HFFc6 (cell line): ENCODE measurements around the gene NIFK. TPM values are rescaled to one million over a fixed set of nuclear protein-coding genes. Genes with fewer than 3 reads are reported as not detected.
"Not testable (repeated sequence)": the region's sequence is repeated elsewhere in the genome, so short reads cannot be mapped to it uniquely, and the experiment has no call there.

ENCODE experiments used
- DNase-seq: peaks from one replicate; pipeline ENCODE4 v3.0.0-alpha.2; 2018
- H3K27ac Mint-ChIP-seq: 2 replicates; pipeline ENCODE4 v1.8.0; 2020; ENCODE audit warnings: mild to moderate bottlenecking, mixed read lengths
- H3K27me3 Mint-ChIP-seq: 2 replicates; pipeline ENCODE4 v1.8.0; 2021; ENCODE audit warnings: mild to moderate bottlenecking, moderate library complexity, mixed read lengths; ENCODE audit not compliant: insufficient read depth
- H3K36me3 Mint-ChIP-seq: 2 replicates; pipeline ENCODE4 v1.8.0; 2021; ENCODE audit warnings: low read depth, mixed read lengths
- H3K4me1 Mint-ChIP-seq: 2 replicates; pipeline ENCODE4 v1.8.0; 2020; ENCODE audit warnings: low read depth, mixed read lengths
- H3K4me3 Mint-ChIP-seq: 2 replicates; pipeline ENCODE4 v1.8.0; 2020; ENCODE audit warnings: mild to moderate bottlenecking, moderate library complexity, mixed read lengths
- H3K9me3 Mint-ChIP-seq: 2 replicates; pipeline ENCODE4 v1.8.0; 2020; ENCODE audit warnings: mild to moderate bottlenecking, mixed read lengths
- total RNA-seq, 6 experiments: library from RNA; stranded (reverse); fragmentation: NEBNext Ultra II Directional; extraction: Animal tissue kit (Norgen Biotek cat#: 25700); gene quantifications; 2 replicates in 1 of 6; 3 replicates in 5 of 6; pipeline ENCODE4 v1.2.3, GENCODE V29; 2021
- TF ChIP-seq, protein P1 (sequence below): fragments of 200-600 bp; sonication (generic); IDR thresholded peaks from 2 replicates; pipeline ENCODE4 v1.5.0; 2021; ENCODE audit warnings: antibody characterized with exemption, mild to moderate bottlenecking

NIFK gene
- total RNA-seq, 6 experiments from 2014 or later = 67.2 to 82.4 (median 73.3) TPM

DNA sequence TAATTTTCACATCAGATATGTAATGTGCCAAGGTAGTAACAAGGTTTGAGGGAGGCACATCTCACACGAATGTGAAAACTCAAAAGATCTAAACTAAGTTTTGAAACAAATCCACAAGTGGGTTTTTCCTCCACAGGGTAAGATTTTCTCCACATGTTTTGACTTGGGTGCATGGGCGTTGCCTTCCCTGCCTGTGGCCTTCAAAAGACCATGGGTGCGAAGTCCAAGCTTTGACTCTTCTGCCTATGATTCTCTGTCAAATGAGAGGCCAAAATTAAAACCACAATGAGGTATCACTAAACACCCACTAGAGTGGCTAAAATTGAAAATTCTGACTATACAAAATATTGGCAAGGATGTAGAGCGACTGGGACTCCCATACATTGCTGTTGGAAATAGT, 30.7 kb downstream of the NIFK start:
- H3K4me3 Mint-ChIP-seq = no peak overlapping the region
- DNase-seq = no peak
- H3K9me3 Mint-ChIP-seq = no peaks in the 10 kb centered on the region
- H3K27ac Mint-ChIP-seq = no peak overlapping the region
- peaks cover 36% of the 10 kb centered on the region for H3K4me1 Mint-ChIP-seq
- no peaks in the 10 kb centered on the region for H3K36me3 Mint-ChIP-seq
- TF ChIP-seq, protein P1, sequence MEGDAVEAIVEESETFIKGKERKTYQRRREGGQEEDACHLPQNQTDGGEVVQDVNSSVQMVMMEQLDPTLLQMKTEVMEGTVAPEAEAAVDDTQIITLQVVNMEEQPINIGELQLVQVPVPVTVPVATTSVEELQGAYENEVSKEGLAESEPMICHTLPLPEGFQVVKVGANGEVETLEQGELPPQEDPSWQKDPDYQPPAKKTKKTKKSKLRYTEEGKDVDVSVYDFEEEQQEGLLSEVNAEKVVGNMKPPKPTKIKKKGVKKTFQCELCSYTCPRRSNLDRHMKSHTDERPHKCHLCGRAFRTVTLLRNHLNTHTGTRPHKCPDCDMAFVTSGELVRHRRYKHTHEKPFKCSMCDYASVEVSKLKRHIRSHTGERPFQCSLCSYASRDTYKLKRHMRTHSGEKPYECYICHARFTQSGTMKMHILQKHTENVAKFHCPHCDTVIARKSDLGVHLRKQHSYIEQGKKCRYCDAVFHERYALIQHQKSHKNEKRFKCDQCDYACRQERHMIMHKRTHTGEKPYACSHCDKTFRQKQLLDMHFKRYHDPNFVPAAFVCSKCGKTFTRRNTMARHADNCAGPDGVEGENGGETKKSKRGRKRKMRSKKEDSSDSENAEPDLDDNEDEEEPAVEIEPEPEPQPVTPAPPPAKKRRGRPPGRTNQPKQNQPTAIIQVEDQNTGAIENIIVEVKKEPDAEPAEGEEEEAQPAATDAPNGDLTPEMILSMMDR = no peak
- H3K27me3 Mint-ChIP-seq = peaks cover 4% of the 10 kb centered on the region

DNA sequence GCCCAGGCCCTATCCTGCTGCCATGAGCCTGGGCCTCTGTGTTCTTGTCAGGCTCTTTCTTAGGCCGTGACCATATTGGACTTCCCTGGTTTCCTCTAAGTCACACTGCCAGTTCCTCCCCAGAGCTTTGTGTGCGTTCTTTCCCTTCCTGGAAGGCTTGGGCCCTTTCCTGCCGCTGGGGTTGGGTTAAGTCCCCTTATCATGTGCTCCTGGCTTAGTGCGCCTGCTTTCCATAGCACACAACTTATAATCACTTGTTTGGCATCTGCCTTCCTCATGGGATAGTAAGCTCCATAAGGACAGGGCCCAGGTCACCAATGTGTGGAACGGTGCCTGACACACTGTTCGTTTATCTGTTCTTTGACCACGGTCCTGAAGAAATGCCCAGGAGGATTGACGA, 31.3 kb downstream of the NIFK start:
- DNase-seq = no peak
- no peaks in the 10 kb centered on the region for H3K9me3 Mint-ChIP-seq
- no peak overlapping the region for H3K4me3 Mint-ChIP-seq
- peaks cover 4% of the 10 kb centered on the region for H3K27me3 Mint-ChIP-seq
- TF ChIP-seq, protein P1 = no peak
- H3K4me1 Mint-ChIP-seq = peaks cover 30% of the 10 kb centered on the region
- no peak overlapping the region for H3K27ac Mint-ChIP-seq
- H3K36me3 Mint-ChIP-seq = no peaks in the 10 kb centered on the region

DNA sequence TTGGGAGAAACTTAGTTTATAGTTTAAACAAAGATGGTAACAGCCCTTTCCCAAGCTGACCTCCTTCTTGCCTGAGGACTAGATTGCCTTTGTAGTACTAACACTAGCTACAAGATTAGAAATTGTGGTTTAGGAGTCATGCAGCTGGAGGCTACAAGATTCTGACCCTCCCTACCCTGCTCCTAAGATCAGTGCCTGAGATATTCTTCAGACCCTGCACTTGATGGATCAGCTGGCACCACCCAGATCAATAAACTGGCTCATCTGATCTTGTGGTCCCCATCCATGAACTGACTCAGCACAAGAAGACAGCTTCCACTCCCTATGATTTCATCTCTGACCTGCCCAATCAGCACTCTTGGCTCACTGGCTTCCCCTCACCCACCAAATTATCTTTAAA, 34.9 kb downstream of the NIFK start:
- not testable (repeated sequence) for H3K36me3 Mint-ChIP-seq, H3K27me3 Mint-ChIP-seq, H3K9me3 Mint-ChIP-seq, DNase-seq, H3K27ac Mint-ChIP-seq, H3K4me3 Mint-ChIP-seq
- H3K4me1 Mint-ChIP-seq = peaks cover 44% of the 10 kb centered on the region

DNA sequence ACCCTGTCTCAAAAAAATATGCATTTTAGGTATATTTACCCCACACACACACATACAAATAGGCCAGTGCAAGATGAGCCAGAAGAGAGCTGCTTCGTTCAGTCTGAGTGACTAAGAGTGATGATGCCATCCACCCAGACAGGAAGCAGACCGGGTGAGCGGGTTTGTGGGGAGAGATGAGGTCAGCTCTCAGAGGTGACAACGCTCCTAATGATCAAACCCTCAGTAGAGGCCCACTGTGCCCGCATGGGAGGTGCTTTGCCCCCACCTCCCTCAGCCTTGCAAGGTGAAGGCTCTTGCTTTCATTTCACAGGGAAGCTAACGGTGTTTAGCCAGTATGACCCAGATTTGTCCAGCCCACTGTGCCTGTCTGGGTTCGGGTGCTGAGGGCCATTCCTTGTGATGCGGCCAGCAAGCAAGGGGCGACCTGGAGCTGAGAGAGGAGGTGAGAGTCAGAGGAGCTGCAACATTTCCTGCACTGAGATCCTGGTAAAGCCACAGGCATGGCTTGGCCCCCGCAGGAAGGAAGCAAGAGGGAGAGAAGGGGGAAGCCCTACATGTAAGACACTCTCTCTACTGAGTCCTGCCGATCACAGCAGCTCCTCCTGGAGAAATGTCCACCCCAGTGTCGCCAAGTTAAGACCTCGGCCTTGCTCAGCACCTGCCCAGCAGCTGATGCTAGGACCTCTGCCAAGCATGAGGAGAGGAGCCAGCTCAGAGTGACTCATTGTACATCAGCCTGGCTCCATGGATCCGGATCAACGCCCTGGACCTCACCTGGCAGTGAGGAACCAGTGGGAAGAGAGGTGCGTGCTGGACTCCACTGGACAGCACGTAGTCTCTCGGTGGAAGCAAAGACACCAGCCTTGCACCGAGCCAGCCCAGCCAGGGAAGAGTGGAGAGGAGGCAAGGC, 37.0 kb downstream of the NIFK start:
- Mint-ChIP-seq H3K4me1 (peaks cover 49% of the 10 kb centered on the region), H3K9me3 (no peaks in the 10 kb centered on the region), H3K27me3 (no peaks in the 10 kb centered on the region; the same call in 1 of the 2 replicates), H3K36me3 (no peaks in the 10 kb centered on the region), H3K4me3 (peak overlapping the region; percentile 76), H3K27ac (peak overlapping the region; percentile 66)
- TF ChIP-seq, protein P1 = no peak
- DNase-seq = peak; percentile 80

DNA sequence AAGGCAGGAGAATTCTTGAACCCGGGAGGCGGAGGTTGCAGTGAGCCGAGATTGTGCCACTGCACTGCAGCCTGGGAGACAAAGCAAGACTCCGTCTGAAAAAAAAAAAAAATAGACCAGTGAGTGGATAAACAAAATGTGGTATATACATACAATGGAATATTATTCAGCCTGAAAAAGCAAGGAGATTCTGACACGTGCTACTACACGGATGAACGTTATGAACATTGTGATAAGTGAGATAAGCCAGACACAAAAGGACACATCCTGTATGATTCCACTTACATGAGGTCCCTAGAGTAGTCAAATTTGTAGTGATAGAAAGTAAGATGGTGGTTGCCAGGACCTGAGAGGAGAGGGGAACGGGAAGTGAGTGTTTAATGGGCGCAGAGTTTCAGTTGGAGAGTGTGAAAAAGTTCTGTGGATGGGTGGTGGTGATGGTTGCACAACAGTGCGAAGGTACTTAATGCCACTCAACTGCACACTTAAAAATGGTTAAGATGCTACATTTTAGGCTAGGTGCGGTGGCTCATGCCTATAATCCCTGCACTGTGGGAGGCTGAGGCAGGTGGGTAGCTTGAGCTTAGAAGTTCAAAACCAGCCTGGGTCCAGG, 38.3 kb downstream of the NIFK start:
- no peaks in the 10 kb centered on the region for H3K36me3 Mint-ChIP-seq
- no peak overlapping the region for H3K4me3 Mint-ChIP-seq
- no peak overlapping the region for H3K27ac Mint-ChIP-seq
- DNase-seq = no peak
- peaks cover 51% of the 10 kb centered on the region for H3K4me1 Mint-ChIP-seq
- H3K27me3 Mint-ChIP-seq = no peaks in the 10 kb centered on the region; the same call in 1 of the 2 replicates
- TF ChIP-seq, protein P1 = no peak
- H3K9me3 Mint-ChIP-seq = no peaks in the 10 kb centered on the region

DNA sequence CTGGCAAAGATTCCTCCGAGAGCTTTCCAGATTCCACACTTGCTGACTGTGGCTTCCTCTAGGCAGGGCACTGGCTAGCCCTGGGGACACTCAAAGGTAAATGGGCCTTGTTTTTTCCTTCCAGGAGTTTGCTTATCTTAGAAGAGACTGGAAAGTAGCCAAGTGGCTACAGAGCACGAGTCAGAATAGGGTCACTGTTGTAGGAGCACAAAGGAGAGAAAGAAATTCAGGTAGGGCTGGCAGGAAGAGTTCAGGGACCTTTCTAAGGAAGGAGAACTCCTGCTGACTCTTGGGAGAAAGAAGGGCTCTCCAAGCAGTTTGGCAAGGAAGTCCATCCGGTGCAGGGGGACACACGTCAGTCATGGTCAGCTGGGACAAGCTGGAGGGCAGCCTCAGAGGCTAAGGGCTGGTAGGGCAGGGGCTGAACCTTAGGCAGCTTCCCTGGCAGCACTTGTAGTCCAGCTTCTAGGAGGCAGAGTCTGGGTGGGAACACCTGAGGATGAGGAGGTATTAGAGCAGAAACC, 39.5 kb downstream of the NIFK start:
- peaks cover 45% of the 10 kb centered on the region for H3K4me1 Mint-ChIP-seq
- DNase-seq = no peak

More for the DNA sequence above, 39.5 kb downstream of the NIFK start:
- H3K36me3 Mint-ChIP-seq = no peaks in the 10 kb centered on the region
- H3K9me3 Mint-ChIP-seq = no peaks in the 10 kb centered on the region
- TF ChIP-seq, protein P1 = no peak
- no peaks in the 10 kb centered on the region; the same call in none of the 2 replicates for H3K27me3 Mint-ChIP-seq
- H3K27ac Mint-ChIP-seq = peak overlapping the region; percentile 36; the same call in 1 of the 2 replicates
- no peak overlapping the region for H3K4me3 Mint-ChIP-seq
